ENCODE results near the gene DPF3.

GRCh38 chr14:72800296-72800695 lies 93.6 kb downstream of the DPF3 start:
- TF ChIP-seq CTCF (IDR thresholded peaks at IDR 0.05; ENCODE audit: insufficient read depth, low read length, poor library complexity, severe bottlenecking) (no peak), EZH2phosphoT487 (conservative IDR thresholded peaks at IDR 0.05; ENCODE audit: low read length) (no peak)
